SK-N-SH (cell line): ENCODE data around the gene INPP5J. TPM values are rescaled to one million over a fixed set of nuclear protein-coding genes. Genes with fewer than 3 reads are reported as not detected.

Experiments used
- CTCF ChIA-PET: fragments of 300-600, 350-600 bp; formaldehyde crosslinking; extraction: SDS; loops from one replicate; lab custom pipeline; 2021; lab: Yijun Ruan, JAX
- POLR2A ChIA-PET: fragments of 350-600 bp; sonication (Branson Sonifier 250); formaldehyde crosslinking; extraction: SDS; loops from one replicate; lab custom pipeline; 2020; ENCODE audit warnings: antibody characterized with exemption, inconsistent platforms; lab: Yijun Ruan, JAX
- DNase-seq: peaks from one replicate; pipeline ENCODE4 v3.0.0; 2012
- H2AFZ ChIP-seq: fragments of 200-600 bp; sonication (generic); 2 replicates; pipeline ENCODE4 v1.8.1; 2016; ENCODE audit warnings: antibody characterized with exemption, mild to moderate bottlenecking, low read depth
- H3F3A ChIP-seq: fragments of 200-600 bp; sonication (generic); replicated peaks from 2 replicates; pipeline ENCODE3; 2016; ENCODE audit warnings: antibody characterized with exemption, mild to moderate bottlenecking; ENCODE audit not compliant: insufficient read depth
- H3K27ac ChIP-seq, 2 experiments: fragments of 200-500 bp in 1 of 2; fragments of 200-600 bp in 1 of 2; sonication (Bioruptor generic) in 1 of 2; sonication (generic), shearing (Covaris generic) in 1 of 2; 2 replicates each; pipeline versions ENCODE4 v1.5.1 to v1.6.1; 2014 to 2016; ENCODE audit warnings: low read depth in 2 of 2, inconsistent platforms in 1 of 2, low read length in 1 of 2, mild to moderate bottlenecking in 1 of 2, mixed read lengths in 1 of 2
- H3K27me3 ChIP-seq: fragments of 200-600 bp; sonication (generic), shearing (Covaris generic); 2 replicates; pipeline ENCODE4 v1.6.1; 2016; ENCODE audit warnings: mixed run types; ENCODE audit not compliant: insufficient read depth
- H3K36me3 ChIP-seq, 2 experiments: fragments of 200-500 bp in 1 of 2; fragments of 200-600 bp in 1 of 2; sonication (Bioruptor generic) in 1 of 2; sonication (generic) in 1 of 2; replicated peaks in 1 of 2; 2 replicates each; pipeline versions ENCODE3 to v1.5.1; 2014 to 2016; ENCODE audit warnings: low read length in 1 of 2, mild to moderate bottlenecking in 1 of 2; ENCODE audit not compliant: insufficient read depth in 2 of 2, control insufficient read depth in 1 of 2
- H3K4me1 ChIP-seq, 2 experiments: fragments of 200-500 bp in 1 of 2; fragments of 200-600 bp in 1 of 2; sonication (Bioruptor generic) in 1 of 2; sonication (generic), shearing (Covaris generic) in 1 of 2; 2 replicates each; pipeline versions ENCODE4 v1.5.1 to v1.6.1; 2014 to 2016; ENCODE audit warnings: low read depth in 1 of 2, low read length in 1 of 2, mixed run types in 1 of 2; ENCODE audit not compliant: insufficient read depth in 2 of 2, control insufficient read depth in 1 of 2
- H3K4me2 ChIP-seq: fragments of 200-600 bp; sonication (generic), shearing (Covaris generic); 2 replicates; pipeline ENCODE4 v1.6.1; 2017; ENCODE audit warnings: mixed run types
- H3K4me3 ChIP-seq, 2 experiments: fragments of 200-500 bp in 1 of 2; fragments of 200-600 bp in 1 of 2; sonication (Bioruptor generic) in 1 of 2; sonication (generic), shearing (Covaris generic) in 1 of 2; 2 replicates each; pipeline versions ENCODE4 v1.5.1 to v1.8.1; 2014 to 2016; ENCODE audit warnings: low read depth in 2 of 2, inconsistent platforms in 1 of 2, low read length in 1 of 2, mild to moderate bottlenecking in 1 of 2, mixed read lengths in 1 of 2, moderate library complexity in 1 of 2
- H3K79me2 ChIP-seq: fragments of 200-600 bp; sonication (generic); 2 replicates; pipeline ENCODE4 v1.8.1; 2017; ENCODE audit warnings: mild to moderate bottlenecking; ENCODE audit not compliant: insufficient read depth
- H3K9ac ChIP-seq: fragments of 200-600 bp; sonication (generic); 2 replicates; pipeline ENCODE4 v1.6.1; 2017; ENCODE audit warnings: mixed run types
- H3K9me2 ChIP-seq: fragments of 200-600 bp; sonication (generic); 2 replicates; pipeline ENCODE4 v1.6.1; 2017; ENCODE audit warnings: mixed run types
- H3K9me3 ChIP-seq: fragments of 200-600 bp; sonication (generic); 2 replicates; pipeline ENCODE4 v1.6.1; 2017; ENCODE audit warnings: mixed run types, mild to moderate bottlenecking, moderate library complexity
- H4K20me1 ChIP-seq: fragments of 200-600 bp; sonication (generic); 2 replicates; pipeline ENCODE4 v1.6.1; 2017; ENCODE audit warnings: mild to moderate bottlenecking, mixed run types; ENCODE audit not compliant: insufficient read depth
- CHD2 ChIP-seq: fragments of 150-350 bp; IDR thresholded peaks from 2 replicates; pipeline ENCODE4 v1.6.1; 2018; ENCODE audit warnings: low read length; ENCODE audit not compliant: partially characterized antibody
- ELF1 ChIP-seq: IDR thresholded peaks from 2 replicates; pipeline ENCODE4 v1.4.0; 2012
- FOXJ3 ChIP-seq: sonication (generic); formaldehyde crosslinking; IDR thresholded peaks from 2 replicates; pipeline ENCODE4 v1.5.1; 2020; ENCODE audit warnings: mild to moderate bottlenecking, missing genetic modification reagents
- JUND ChIP-seq: IDR thresholded peaks from 2 replicates; pipeline ENCODE4 v1.4.0; 2012
- MEF2A ChIP-seq: IDR thresholded peaks from 2 replicates; pipeline ENCODE4 v1.4.0; 2012; ENCODE audit warnings: low read depth, borderline replicate concordance
- NFIC ChIP-seq: IDR thresholded peaks from 2 replicates; pipeline ENCODE4 v1.4.0; 2012; ENCODE audit warnings: borderline replicate concordance
- NRF1 ChIP-seq: IDR thresholded peaks from 2 replicates; pipeline ENCODE4 v1.6.1; 2012; ENCODE audit warnings: low read depth, mild to moderate bottlenecking, low read length
- PBX3 ChIP-seq: IDR thresholded peaks from 2 replicates; pipeline ENCODE4; 2012
- RCOR1 ChIP-seq: fragments of 150-350 bp; IDR thresholded peaks from 2 replicates; pipeline ENCODE4 v1.6.1; 2017; ENCODE audit warnings: antibody characterized with exemption, low read length
- SIN3A ChIP-seq: IDR thresholded peaks from 2 replicates; pipeline ENCODE4 v1.6.1; 2012; ENCODE audit warnings: low read depth, mild to moderate bottlenecking, low read length, moderate library complexity, borderline replicate concordance
- SMC3 ChIP-seq: IDR thresholded peaks from 2 replicates; pipeline ENCODE4 v1.6.1; 2012; ENCODE audit warnings: low read depth, low read length, improper control_type of control experiment
- TEAD4 ChIP-seq: IDR thresholded peaks from 2 replicates; pipeline ENCODE4 v1.4.0; 2012; ENCODE audit warnings: mild to moderate bottlenecking, borderline replicate concordance; ENCODE audit not compliant: insufficient read depth
- USF1 ChIP-seq: IDR thresholded peaks from 2 replicates; pipeline ENCODE4 v1.4.0; 2012; ENCODE audit warnings: low read depth, borderline replicate concordance
- YY1 ChIP-seq: IDR thresholded peaks from 2 replicates; pipeline ENCODE4 v1.4.0; 2012; ENCODE audit warnings: low read depth, mild to moderate bottlenecking
- ZBTB33 ChIP-seq: IDR thresholded peaks from 2 replicates; pipeline ENCODE4 v1.4.0; 2012; ENCODE audit warnings: low read depth, borderline replicate concordance
- WGBS: methylation state at CpG from one replicate; pipeline ENCODE4 v1.1.6; 2017; ENCODE audit warnings: low lambda C conversion rate; 5-methylcytosine and 5-hydroxymethylcytosine counted together
- polyA plus RNA-seq, 3 experiments: library from polyadenylated mRNA; depleted of rRNA; stranded (reverse); fragments of >200 nt; gene quantifications; 2 replicates each; pipeline ENCODE4 v1.2.3, GENCODE V29; 2012
- TF ChIP-seq, protein P1 (sequence below): IDR thresholded peaks from 2 replicates; pipeline ENCODE4 v1.6.1; 2012; ENCODE audit warnings: mild to moderate bottlenecking, low read depth, low read length, moderate library complexity
- TF ChIP-seq, protein P2 (sequence below): fragments of 200-600 bp; sonication (generic); IDR thresholded peaks from 2 replicates; pipeline ENCODE4 v1.6.1; 2017; ENCODE audit warnings: antibody characterized with exemption, mild to moderate bottlenecking, moderate library complexity

Gene INPP5J
- polyA plus RNA-seq, 1 of the 3 experiments (the other 2 are of a cell fraction), result 3.2 TPM

DNA sequence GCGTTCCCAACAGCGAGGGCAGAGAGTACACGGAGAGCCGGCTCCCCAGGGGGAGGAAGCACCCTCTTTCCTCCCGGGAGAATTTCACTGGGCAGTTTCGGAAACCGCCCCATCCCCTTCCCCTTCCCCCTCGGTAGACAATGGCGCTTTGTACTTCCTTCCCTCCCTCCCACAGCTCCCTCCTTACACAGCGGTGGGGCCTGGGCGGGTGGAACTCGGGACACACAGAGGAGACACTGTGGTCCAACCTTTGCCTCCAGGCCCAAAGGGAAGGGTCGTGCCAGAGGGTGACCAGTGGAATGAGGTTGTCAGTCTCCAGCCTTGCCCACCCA is 37.3 kb upstream of the INPP5J start:
- POLR2A ChIA-PET, result interaction anchor here (0.6 to 2.2 kb wide), 10 partner anchors 9 to 163 kb away, joined by 3 to 11 read pairs (median 6); partner anchors contain the start of genes INPP5J, MORC2, SELENOM and TUG1
- CTCF ChIA-PET, result interaction anchor here (0.6 to 9.4 kb wide), 59 partner anchors 8 to 641 kb away, joined by 3 to 85 read pairs (median 5); partner anchors contain the start of genes INPP5J, MORC2, PES1 and RNF185
- Histone ChIP-seq H3K36me3 (peaks cover 0 to 14% of the 10 kb centered on the region in 2 experiments), H3K79me2 (peaks cover 53% of the 10 kb centered on the region), H3K27me3 (no peaks in the 10 kb centered on the region), H2AFZ (peak overlapping the region; percentile 90), H3K9ac (peak overlapping the region; percentile 81), H3K9me2 (no peaks in the 10 kb centered on the region), H3K4me2 (peak overlapping the region; percentile 92), H4K20me1 (no peaks in the 10 kb centered on the region), H3K9me3 (no peaks in the 10 kb centered on the region), H3K4me3 (peak overlapping the region; percentile 70 to 74), H3K27ac (peak overlapping the region; percentile 76 to 95; a peak in 1 of 4 replicates), H3K4me1 (peaks cover 21 to 37% of the 10 kb centered on the region in 2 experiments; a peak in 2 of 4 replicates), H3F3A (no peaks in the 10 kb centered on the region)
- 79% methylated on average over 10 of the region's 13 CpGs for WGBS
- no peak for DNase-seq
- TF ChIP-seq USF1 (no peak), PBX3 (no peak), RCOR1 (no peak), JUND (no peak), SMC3 (no peak), CHD2 (no peak), NRF1 (no peak), TEAD4 (no peak), MEF2A (no peak), ELF1 (no peak), FOXJ3 (CRISPR knock-in tag) (no peak), SIN3A (no peak), ZBTB33 (no peak), NFIC (no peak), YY1 (no peak)
- TF ChIP-seq, protein P1, sequence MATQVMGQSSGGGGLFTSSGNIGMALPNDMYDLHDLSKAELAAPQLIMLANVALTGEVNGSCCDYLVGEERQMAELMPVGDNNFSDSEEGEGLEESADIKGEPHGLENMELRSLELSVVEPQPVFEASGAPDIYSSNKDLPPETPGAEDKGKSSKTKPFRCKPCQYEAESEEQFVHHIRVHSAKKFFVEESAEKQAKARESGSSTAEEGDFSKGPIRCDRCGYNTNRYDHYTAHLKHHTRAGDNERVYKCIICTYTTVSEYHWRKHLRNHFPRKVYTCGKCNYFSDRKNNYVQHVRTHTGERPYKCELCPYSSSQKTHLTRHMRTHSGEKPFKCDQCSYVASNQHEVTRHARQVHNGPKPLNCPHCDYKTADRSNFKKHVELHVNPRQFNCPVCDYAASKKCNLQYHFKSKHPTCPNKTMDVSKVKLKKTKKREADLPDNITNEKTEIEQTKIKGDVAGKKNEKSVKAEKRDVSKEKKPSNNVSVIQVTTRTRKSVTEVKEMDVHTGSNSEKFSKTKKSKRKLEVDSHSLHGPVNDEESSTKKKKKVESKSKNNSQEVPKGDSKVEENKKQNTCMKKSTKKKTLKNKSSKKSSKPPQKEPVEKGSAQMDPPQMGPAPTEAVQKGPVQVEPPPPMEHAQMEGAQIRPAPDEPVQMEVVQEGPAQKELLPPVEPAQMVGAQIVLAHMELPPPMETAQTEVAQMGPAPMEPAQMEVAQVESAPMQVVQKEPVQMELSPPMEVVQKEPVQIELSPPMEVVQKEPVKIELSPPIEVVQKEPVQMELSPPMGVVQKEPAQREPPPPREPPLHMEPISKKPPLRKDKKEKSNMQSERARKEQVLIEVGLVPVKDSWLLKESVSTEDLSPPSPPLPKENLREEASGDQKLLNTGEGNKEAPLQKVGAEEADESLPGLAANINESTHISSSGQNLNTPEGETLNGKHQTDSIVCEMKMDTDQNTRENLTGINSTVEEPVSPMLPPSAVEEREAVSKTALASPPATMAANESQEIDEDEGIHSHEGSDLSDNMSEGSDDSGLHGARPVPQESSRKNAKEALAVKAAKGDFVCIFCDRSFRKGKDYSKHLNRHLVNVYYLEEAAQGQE, result no peak
- TF ChIP-seq, protein P2, sequence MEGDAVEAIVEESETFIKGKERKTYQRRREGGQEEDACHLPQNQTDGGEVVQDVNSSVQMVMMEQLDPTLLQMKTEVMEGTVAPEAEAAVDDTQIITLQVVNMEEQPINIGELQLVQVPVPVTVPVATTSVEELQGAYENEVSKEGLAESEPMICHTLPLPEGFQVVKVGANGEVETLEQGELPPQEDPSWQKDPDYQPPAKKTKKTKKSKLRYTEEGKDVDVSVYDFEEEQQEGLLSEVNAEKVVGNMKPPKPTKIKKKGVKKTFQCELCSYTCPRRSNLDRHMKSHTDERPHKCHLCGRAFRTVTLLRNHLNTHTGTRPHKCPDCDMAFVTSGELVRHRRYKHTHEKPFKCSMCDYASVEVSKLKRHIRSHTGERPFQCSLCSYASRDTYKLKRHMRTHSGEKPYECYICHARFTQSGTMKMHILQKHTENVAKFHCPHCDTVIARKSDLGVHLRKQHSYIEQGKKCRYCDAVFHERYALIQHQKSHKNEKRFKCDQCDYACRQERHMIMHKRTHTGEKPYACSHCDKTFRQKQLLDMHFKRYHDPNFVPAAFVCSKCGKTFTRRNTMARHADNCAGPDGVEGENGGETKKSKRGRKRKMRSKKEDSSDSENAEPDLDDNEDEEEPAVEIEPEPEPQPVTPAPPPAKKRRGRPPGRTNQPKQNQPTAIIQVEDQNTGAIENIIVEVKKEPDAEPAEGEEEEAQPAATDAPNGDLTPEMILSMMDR, result no peak
